ENCODE results near the gene CSN1S1.
"Not testable (repeated sequence)": the region's sequence is repeated elsewhere in the genome, so short reads cannot be mapped to it uniquely, and the experiment has no call there.

Gene CSN1S1, protein sequence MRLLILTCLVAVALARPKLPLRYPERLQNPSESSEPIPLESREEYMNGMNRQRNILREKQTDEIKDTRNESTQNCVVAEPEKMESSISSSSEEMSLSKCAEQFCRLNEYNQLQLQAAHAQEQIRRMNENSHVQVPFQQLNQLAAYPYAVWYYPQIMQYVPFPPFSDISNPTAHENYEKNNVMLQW

GRCh38 chr4:69930768-69931167, at the start of gene CSN1S1:
CSN1S1 (plus strand) TSS chr4:69931068; CDS start chr4:69932556, 1,488 bp downstream.
- no peak for DNase-seq (ENCODE audit: low spot score)

DNA sequence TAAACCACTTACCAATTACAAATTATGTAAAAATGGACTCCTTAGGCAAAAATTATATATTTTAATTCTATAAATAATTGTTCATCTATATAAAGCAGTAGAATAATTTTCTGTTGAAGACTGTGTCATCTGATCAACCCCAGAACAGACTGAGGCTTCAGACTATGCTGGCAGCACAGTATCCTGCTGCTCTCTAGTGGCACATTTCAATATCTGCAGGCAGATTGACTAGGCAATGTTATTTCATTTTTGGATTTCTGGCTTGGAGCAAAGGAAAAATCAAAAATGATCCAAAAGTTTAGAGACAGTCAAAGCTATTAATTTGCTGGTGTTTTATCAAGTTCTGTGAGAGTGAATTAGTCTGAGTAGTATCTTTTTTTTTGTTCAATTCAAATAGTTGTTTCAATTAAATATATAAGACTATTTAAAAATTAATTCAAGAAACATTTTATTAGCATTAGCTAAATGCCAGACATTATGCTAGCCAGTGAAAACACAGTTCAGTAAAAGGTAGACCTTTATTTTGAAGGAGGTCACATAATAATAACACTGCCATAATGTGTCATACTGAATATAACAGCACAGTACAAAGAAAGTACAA, 49.6 kb upstream of the CSN1S1 start:
- DNase-seq (ENCODE audit: low spot score), result peak; percentile 56

DNA sequence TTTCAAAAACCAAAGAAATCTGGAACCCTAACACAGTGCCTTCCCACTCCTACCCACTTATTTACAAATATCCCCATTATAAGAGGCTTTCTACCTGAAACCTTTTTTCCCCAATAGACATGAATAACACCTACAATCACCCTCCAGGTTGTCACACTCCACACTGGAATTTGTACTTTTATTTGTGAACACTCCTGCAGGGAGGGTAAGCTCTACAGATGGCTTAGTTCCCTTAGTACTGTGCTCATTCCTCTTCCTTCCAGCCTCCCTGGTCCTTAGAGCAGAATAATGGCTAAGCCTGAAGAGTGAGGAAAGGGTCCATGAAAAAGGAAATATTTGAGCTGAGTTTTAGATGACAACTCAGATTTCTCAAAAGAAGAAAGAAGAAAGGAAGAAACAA, 48.7 kb upstream of the CSN1S1 start:
- no peak for DNase-seq (ENCODE audit: low spot score)

DNA sequence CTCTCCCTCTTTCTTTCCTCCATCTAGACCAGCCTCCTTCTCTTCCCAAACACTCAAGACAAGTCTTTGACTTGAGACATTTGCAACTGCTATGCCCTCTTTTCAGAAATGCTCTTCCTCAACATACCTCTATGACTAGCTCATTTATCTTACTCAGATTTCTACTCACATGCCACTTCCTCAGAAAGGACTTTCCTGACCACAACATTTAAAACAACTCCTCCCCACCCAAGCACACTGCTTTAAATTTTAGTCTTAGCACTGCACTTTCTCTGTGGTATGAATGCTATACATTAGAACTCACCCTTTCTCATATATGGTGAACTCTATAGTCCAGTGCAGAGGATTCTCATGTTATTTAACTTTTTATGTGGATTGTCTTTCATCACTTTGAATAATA, 42.5 kb upstream of the CSN1S1 start:
- no peak for DNase-seq (ENCODE audit: low spot score)

GRCh38 chr4:69894186-69894585, 36.7 kb upstream of the CSN1S1 start:
- DNase-seq (ENCODE audit: low spot score), result no peak

DNA sequence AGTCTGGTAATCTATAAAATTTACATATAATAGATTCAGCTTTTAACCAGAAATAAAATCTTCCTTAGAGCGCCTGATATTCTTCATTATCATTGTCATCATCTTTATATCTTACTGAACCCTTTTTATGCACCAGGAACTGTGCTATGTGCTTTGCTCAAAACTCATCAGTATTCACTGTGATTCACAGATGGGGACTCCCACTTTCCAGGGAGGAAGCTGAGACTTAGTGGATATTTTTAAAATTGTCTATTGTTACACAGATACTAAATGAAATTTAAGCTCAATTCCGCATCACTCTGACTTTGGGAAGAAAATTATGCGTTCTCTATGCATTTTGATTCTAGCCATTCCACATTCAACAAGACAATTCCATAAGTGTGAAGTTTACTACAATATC, 36.1 kb upstream of the CSN1S1 start:
- DNase-seq (ENCODE audit: low spot score), result no peak

DNA sequence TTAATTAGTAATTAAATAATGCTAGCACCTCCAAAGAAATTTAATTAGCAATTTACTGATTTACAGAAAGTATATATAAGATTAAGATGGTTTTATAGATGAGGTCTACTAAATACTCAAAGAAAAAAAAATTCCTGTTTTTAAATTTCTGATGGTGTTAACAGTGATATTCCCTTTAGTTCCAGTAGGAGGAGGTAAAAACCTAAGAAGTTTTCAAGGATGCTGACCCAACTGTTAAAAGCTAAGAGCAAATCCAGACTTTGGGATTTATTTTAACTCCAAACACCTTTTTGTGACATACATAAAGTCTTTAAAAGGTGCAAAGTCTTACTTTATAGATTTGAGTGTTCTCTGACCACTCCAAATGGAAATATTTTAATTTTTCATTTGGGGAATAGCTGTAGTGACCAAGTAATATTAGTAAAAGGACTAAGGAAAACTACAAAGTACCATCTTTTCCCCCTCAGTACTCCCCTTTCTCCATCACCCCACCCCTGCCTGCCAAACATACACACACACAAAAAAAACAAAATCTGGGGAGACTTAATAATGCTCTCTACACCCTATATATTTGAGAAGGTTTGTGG, 34.2 kb upstream of the CSN1S1 start:
- peak; percentile 9 for DNase-seq (ENCODE audit: low spot score)

DNA sequence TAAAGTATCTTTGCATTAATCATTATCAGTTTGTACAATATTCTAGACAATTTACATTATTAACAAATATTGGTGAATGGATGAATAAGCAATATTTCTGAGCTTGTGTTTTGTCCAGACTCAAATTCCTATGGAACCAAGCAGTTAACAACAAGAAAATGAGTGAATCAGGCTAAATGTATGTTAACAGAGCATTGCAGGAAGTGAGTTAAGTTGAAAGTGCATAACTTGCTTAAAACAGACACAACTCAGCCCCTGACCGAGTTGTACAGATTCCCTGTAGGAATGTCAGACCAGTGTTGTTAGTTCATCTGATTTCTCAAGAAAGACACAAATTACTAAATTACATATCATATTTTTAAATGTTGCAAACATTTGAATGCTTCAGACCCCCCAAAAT, 23.7 kb upstream of the CSN1S1 start:
- no peak for DNase-seq (ENCODE audit: low spot score)

DNA sequence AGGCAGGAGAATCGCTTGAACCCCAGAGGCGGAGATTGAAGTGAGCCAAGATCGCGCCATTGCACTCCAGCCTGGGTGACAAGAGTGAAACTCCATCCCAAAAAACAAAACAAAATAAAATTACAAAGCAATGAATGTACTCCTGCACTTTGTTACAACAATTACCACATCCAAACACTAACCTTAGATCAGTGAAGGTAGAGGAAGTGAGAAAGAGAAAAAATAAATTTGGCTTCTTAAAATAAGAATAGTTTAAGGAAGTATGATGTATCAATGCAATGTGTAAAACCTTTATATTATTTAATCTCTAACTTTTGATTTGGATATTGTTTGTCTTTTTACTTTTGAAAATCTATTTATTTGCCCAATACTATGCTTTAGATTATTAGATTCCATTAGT, 21.7 kb upstream of the CSN1S1 start:
- no peak for DNase-seq (ENCODE audit: low spot score)

- no peak for DNase-seq (ENCODE audit: low spot score)
Observed at GRCh38 chr4:69910016-69910782, 20.7 kb upstream of the CSN1S1 start.

DNA sequence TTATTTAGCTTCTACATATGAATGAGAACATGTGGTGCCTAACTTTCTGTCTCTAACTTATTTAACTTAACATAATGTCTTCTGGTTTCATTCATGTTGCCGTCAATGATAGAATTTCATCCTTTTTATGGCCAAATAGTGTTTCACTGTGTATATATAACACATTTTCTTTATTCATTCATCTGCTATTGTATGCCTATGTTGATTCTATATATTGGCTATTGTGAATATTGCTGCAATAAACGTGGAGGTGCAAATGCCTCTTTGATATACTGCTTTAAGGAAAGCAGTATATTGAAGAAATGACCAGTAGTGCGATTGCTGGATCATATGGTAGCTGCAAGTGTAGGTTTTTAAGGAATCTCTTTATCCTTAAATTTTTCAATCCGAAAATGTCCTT, 10.0 kb upstream of the CSN1S1 start:
- no peak for DNase-seq (ENCODE audit: low spot score)

DNA sequence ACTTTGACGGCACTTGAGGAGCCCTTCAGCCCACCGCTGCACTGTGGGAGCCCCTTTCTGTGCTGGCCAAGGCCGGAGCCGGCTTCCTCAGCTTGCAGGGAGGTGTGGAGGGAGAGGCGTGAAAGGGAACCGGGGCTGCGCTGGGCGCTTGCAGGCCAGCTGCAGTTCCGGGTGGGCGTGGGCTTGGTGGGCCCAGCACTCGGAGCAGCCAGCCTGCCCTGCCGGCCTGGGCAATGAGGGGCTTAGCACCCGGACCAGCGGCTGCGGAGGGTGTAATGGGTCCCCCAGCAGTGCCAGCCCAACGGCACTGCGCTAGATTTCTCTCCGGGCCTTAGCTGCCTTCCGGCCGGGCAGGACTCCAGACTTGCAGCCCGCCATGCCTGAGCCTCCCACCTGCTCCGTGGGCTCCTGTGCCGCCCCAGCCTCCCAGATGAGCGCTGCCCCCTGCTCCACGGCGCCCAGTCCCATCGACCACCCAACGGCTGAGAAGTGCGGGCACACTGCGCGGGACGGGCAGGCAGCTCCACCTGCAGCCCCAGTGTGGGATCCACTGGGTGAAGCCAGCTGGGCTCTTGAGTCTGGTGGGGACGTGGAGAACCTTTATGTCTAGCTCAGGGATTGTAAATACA, 7.0 kb upstream of the CSN1S1 start:
- DNase-seq (ENCODE audit: low spot score), result not testable (repeated sequence)

- no peak for DNase-seq (ENCODE audit: low spot score)
Observed at GRCh38 chr4:69934150-69934549, 3.3 kb downstream of the CSN1S1 start.

DNA sequence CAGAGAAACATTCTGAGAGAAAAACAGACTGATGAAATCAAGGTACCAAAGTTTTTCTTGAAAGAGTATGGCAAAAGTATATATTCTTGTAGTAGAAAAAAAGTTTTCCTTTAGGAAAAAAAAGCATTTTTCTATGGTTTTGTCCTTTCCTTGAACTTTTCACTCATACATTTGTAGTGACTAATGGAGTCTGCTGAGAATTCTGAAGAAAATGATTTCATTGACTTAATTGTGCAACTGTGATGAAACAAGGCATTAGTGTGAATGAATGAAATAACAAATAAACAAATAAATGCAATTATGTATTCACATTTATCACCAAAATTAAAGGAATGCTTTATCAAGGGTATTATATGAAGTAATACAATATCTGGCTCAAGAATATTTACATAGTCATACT, 5.7 kb downstream of the CSN1S1 start:
- no peak for DNase-seq (ENCODE audit: low spot score)

DNA sequence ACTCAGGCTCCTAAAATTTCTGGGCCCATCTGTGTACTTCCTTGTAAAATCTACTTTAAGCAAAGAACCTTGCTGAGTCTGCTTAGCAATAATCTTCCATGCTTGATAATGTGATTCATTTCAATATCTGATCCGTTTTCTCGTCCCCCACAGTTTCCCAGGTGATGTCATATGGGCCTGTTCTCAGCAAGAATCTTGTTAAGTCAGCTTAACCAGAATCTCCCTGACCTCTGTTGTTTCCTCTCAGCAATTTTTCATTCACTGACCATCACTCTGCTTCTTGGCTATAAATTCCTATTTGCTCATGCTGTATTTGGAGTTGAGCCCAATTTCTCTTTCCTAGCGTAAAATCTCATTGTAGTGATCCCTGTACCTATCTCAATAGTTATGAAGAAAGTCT, 20.7 kb downstream of the CSN1S1 start:
- no peak for DNase-seq (ENCODE audit: low spot score)

- DNase-seq (ENCODE audit: low spot score), result no peak
Observed at GRCh38 chr4:69957209-69957608, 26.3 kb downstream of the CSN1S1 start.

DNA sequence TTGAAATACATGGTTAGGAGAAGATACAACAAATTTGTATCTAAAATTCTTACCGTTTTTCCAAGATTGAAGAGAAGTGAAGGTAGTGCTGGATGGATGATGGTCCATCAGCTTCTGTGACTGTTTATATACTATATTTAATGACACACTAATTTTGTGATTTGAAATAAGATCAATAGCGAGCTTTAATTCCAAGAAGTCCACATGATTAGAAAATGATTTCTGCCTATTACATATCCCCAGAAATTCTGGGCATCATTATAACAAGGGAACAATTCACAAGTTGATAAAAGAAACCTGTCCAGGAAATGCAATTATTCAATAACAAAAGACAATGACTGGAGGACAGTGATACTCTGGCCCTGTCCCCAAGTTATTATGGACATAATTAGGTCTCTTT, 34.8 kb downstream of the CSN1S1 start, which contains the start of gene CSN2:
TSS of gene CSN2 (minus strand) at position 101 of the 400 bp plus-strand sequence. CDS start 4,733 bp downstream, outside the sequence.
- no peak for DNase-seq (ENCODE audit: low spot score)

- DNase-seq (ENCODE audit: low spot score), result no peak
Observed at GRCh38 chr4:69970071-69970470, 39.2 kb downstream of the CSN1S1 start.

DNA sequence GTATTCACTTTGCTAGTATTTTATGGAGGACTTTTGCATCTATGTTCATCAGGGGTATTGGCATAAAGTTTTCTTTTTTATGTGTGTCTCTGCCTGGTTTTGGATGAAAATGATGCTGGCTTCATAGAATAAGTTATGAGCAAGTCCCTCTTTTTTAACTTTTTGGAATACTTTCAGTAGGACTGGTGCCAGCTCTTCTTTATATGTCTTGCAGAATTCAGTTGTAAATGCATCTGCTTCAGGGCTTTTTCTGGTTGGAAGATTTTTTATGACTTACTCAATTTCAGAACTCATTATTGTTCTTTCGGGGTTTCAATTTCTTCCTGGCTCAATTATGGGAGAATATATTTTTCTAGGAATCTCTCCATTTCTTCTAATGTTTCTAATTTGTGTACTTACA, 43.8 kb downstream of the CSN1S1 start:
- no peak for DNase-seq (ENCODE audit: low spot score)

GRCh38 chr4:69977582-69977981, 46.7 kb downstream of the CSN1S1 start:
- no peak for DNase-seq (ENCODE audit: low spot score)

DNA sequence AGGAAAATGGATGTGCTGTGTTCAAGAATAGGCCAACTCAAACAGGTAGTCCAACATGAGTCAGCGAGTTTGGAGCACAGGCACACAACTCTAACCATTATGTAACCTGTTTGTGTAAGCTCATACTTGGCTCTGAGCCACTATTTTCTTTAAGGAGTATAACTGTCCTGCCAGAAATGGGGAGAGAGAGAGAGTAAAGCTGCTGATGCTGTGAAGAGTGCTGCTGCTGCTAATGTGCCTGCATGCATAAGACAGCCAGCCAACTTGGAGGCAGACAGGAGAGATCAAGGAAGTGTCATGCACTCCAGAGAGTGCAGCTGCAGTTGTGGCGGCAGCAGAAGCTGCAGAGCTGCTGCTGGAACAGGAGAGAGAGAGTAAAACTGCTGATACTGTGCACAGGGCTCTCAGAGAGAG, 53.2 kb downstream of the CSN1S1 start:
- no peak for DNase-seq (ENCODE audit: low spot score)

- DNase-seq (ENCODE audit: low spot score), result no peak
Observed at GRCh38 chr4:69986663-69987062, 55.8 kb downstream of the CSN1S1 start.

GRCh38 chr4:69991016-69991415, 60.1 kb downstream of the CSN1S1 start:
- no peak for DNase-seq (ENCODE audit: low spot score)
